HepG2 (cell line): ENCODE data around the gene CIAPIN1. TPM values are rescaled to one million over a fixed set of nuclear protein-coding genes. Genes with fewer than 3 reads are reported as not detected.
A peak's percentile ranks its signal among the peaks of the same experiment; 100 is the strongest.

Experiments used
- FOXA3 ChIP-seq: IDR thresholded peaks from 2 replicates; pipeline ENCODE4 v1.6.1; 2016; ENCODE audit warnings: missing genetic modification reagents, missing compliant biosample characterization
- GTF3A ChIP-seq: sonication (generic); formaldehyde crosslinking; conservative IDR thresholded peaks from 2 replicates; pipeline ENCODE4 v1.4.0; 2020; ENCODE audit warnings: mild to moderate bottlenecking, missing genetic modification reagents
- HES4 ChIP-seq: sonication (generic); formaldehyde crosslinking; IDR thresholded peaks from 2 replicates; pipeline ENCODE4 v1.9.0; 2021; ENCODE audit warnings: mild to moderate bottlenecking, missing genetic modification reagents, borderline replicate concordance
- HNF4G ChIP-seq, 2 experiments: sonication (generic) in 1 of 2; formaldehyde crosslinking in 1 of 2; IDR thresholded peaks; 2 replicates each; pipeline versions ENCODE4 v1.4.0 to v1.6.1; 2011 to 2020; ENCODE audit warnings: borderline replicate concordance in 2 of 2, low read depth in 2 of 2, mild to moderate bottlenecking in 2 of 2, low read length in 1 of 2, missing genetic modification reagents in 1 of 2, moderate library complexity in 1 of 2
- HNRNPLL ChIP-seq: fragments of 200-400 bp; formaldehyde crosslinking; IDR thresholded peaks from 2 replicates; pipeline ENCODE4 v1.6.1; 2017; ENCODE audit warnings: mild to moderate bottlenecking, low read depth, low read length; ENCODE audit not compliant: poor library complexity, severe bottlenecking
- KDM6A ChIP-seq: IDR thresholded peaks from 2 replicates; pipeline ENCODE4 v1.6.1; 2016; ENCODE audit warnings: low read depth
- MAX ChIP-seq: IDR thresholded peaks from 2 replicates; pipeline ENCODE4 v1.6.1; 2012; ENCODE audit warnings: inconsistent platforms
- MIER2 ChIP-seq: IDR thresholded peaks from 2 replicates; pipeline ENCODE4 v1.6.1; 2016; ENCODE audit warnings: missing biosample characterization, missing genetic modification reagents
- NCOA1 ChIP-seq: sonication (generic); formaldehyde crosslinking; IDR thresholded peaks from 2 replicates; pipeline ENCODE4 v1.9.0; 2021; ENCODE audit warnings: missing genetic modification reagents
- NFE2 ChIP-seq: sonication (generic); formaldehyde crosslinking; IDR thresholded peaks from 2 replicates; pipeline ENCODE4 v1.4.0; 2020; ENCODE audit warnings: missing genetic modification reagents
- NFE2L2 ChIP-seq: fragments of 150-350 bp; IDR thresholded peaks from 2 replicates; pipeline ENCODE4 v1.6.1; 2014; ENCODE audit warnings: low read length
- SKI ChIP-seq: fragments of 450-650 bp; IDR thresholded peaks from one replicate; pipeline ENCODE4 v1.6.1; 2018; ENCODE audit warnings: mild to moderate bottlenecking; ENCODE audit not compliant: partially characterized antibody
- SRSF9 ChIP-seq: fragments of 200-400 bp; formaldehyde crosslinking; IDR thresholded peaks from 2 replicates; pipeline ENCODE4 v1.6.1; 2018; ENCODE audit warnings: borderline replicate concordance, mild to moderate bottlenecking, low read depth, low read length; ENCODE audit not compliant: insufficient read depth, poor library complexity, severe bottlenecking
- TFDP2 ChIP-seq: sonication (generic); formaldehyde crosslinking; IDR thresholded peaks from 2 replicates; pipeline ENCODE4 v1.4.0; 2020; ENCODE audit warnings: missing genetic modification reagents
- TOE1 ChIP-seq: sonication (generic); formaldehyde crosslinking; IDR thresholded peaks from 2 replicates; pipeline ENCODE4 v1.4.0; 2020; ENCODE audit warnings: mild to moderate bottlenecking, missing genetic modification reagents
- TRAFD1 ChIP-seq: sonication (generic); formaldehyde crosslinking; IDR thresholded peaks from 2 replicates; pipeline ENCODE4 v1.5.1; 2020; ENCODE audit warnings: missing genetic modification reagents, mild to moderate bottlenecking, borderline replicate concordance
- ZBTB3 ChIP-seq: sonication (generic); formaldehyde crosslinking; IDR thresholded peaks from 2 replicates; pipeline ENCODE4 v1.4.0; 2020; ENCODE audit warnings: low read depth, mild to moderate bottlenecking, moderate library complexity, missing genetic modification reagents, borderline replicate concordance
- ZNF101 ChIP-seq: sonication (generic); formaldehyde crosslinking; IDR thresholded peaks from 2 replicates; pipeline ENCODE4 v1.4.0; 2020; ENCODE audit warnings: mild to moderate bottlenecking, low read depth, missing genetic modification reagents, borderline replicate concordance
- ZNF143 ChIP-seq: sonication (generic); formaldehyde crosslinking; IDR thresholded peaks from 2 replicates; pipeline ENCODE4 v1.4.0; 2020; ENCODE audit warnings: missing genetic modification reagents
- ZNF414 ChIP-seq: sonication (generic); formaldehyde crosslinking; IDR thresholded peaks from 2 replicates; pipeline ENCODE4 v1.5.0; 2020; ENCODE audit warnings: missing genetic modification reagents
- ZNF589 ChIP-seq: sonication (generic); formaldehyde crosslinking; conservative IDR thresholded peaks from 2 replicates; pipeline ENCODE4 v1.8.0; 2022; ENCODE audit warnings: mild to moderate bottlenecking, moderate library complexity, missing genetic modification reagents
- ZNF75D ChIP-seq: sonication (generic); formaldehyde crosslinking; IDR thresholded peaks from 2 replicates; pipeline ENCODE4 v1.8.1; 2023; ENCODE audit warnings: missing genetic modification reagents, mild to moderate bottlenecking, borderline replicate concordance
- ZUFSP ChIP-seq: sonication (generic); formaldehyde crosslinking; IDR thresholded peaks from 2 replicates; pipeline ENCODE4 v1.9.0; 2021; ENCODE audit warnings: missing genetic modification reagents, mild to moderate bottlenecking, borderline replicate concordance
- polyA plus RNA-seq, 8 experiments: library from polyadenylated mRNA; depleted of rRNA in 3 of 8; stranded (reverse) in 7 of 8; unstranded in 1 of 8; fragments of >200 nt; fragmentation: Illumina TruSeq in 4 of 8; extraction: Trizol in 4 of 8; gene quantifications; 2 replicates each; pipeline versions ENCODE4 v1.2.1 to v1.2.3, GENCODE V29; 2011 to 2016; ENCODE audit warnings: low read depth in 4 of 8, missing spikeins in 1 of 8, mixed read lengths in 1 of 8; ENCODE audit not compliant: insufficient read depth in 1 of 8
- total RNA-seq, 5 experiments: library from RNA; depleted of rRNA; stranded (reverse); fragments of >200 nt; fragmentation: Illumina TruSeq; extraction: Trizol; gene quantifications; 2 replicates each; pipeline ENCODE4 v1.2.3, GENCODE V29; 2016; ENCODE audit warnings: low read depth in 1 of 5

Gene CIAPIN1
- total and polyA plus RNA-seq, 2 of the 13 experiments (the other 11 are each of a cell fraction or from before 2014, with no cell fraction given), result 69.3 to 89.7 TPM

- TF ChIP-seq ZUFSP (CRISPR knock-in tag) (no peak), GTF3A (CRISPR knock-in tag) (no peak), FOXA3 (peak; percentile 87), NFE2 (no peak), ZNF101 (CRISPR knock-in tag) (peak; percentile 35; the same call in 1 of the 2 replicates), HES4 (no peak; the same call in 1 of the 2 replicates), ZBTB3 (CRISPR knock-in tag) (no peak; the same call in 1 of the 2 replicates), HNRNPLL (peak; percentile 99), TOE1 (CRISPR knock-in tag) (peak; percentile 91; the same call in 1 of the 2 replicates), ZNF589 (CRISPR knock-in tag) (0 out of 2 replicates have a peak, but pooled peaks have one; percentile 47), MAX (peak; percentile 78), ZNF75D (CRISPR knock-in tag) (no peak), NCOA1 (CRISPR knock-in tag) (no peak), TRAFD1 (CRISPR knock-in tag) (peak; percentile 52; the same call in 1 of the 2 replicates), ZNF414 (CRISPR knock-in tag) (peak; percentile 92; the same call in 1 of the 2 replicates), TFDP2 (CRISPR knock-in tag) (peak; percentile 87), SKI (peak; percentile 81), MIER2 (CRISPR knock-in tag) (peak; percentile 79; the same call in 1 of the 2 replicates), HNF4G (IDR thresholded peaks at IDR 0.05; ENCODE audit: borderline replicate concordance, low read depth, low read length) (no peak), HNF4G (CRISPR knock-in tag; IDR thresholded peaks at IDR 0.05; ENCODE audit: borderline replicate concordance, low read depth) (peak; percentile 86), SRSF9 (no peak), NFE2L2 (no peak), ZNF143 (CRISPR knock-in tag) (peak; percentile 68), KDM6A (CRISPR knock-in tag) (no peak)
Observed at GRCh38 chr16:57462209-57462977, 15.2 kb upstream of the CIAPIN1 start, which contains the start of gene POLR2C (continued).
